NAMALWA (cell line): Measurements from ENCODE around the gene TUBG2.
"Not testable (repeated sequence)": the region's sequence is repeated elsewhere in the genome, so short reads cannot be mapped to it uniquely, and the experiment has no call there.

Experiments
- DNase-seq: peaks from one replicate; pipeline ENCODE4 v3.0.0-alpha.2; 2015; ENCODE audit warnings: low spot score

The TUBG2 gene

GRCh38 chr17:42655528-42655927, 3.6 kb upstream of the TUBG2 start:
- no peak for DNase-seq

GRCh38 chr17:42657824-42658588, 1.1 kb upstream of the TUBG2 start:
- DNase-seq: no peak

- not testable (repeated sequence) for DNase-seq
These were observed 819 bp downstream of the TUBG2 start for GRCh38 chr17:42659932-42660274.

GRCh38 chr17:42660692-42661345, 1.7 kb downstream of the TUBG2 start:
- DNase-seq: no peak

GRCh38 chr17:42665581-42666001, 6.5 kb downstream of the TUBG2 start:
- DNase-seq: no peak

GRCh38 chr17:42666126-42666525, 7.0 kb downstream of the TUBG2 start:
- not testable (repeated sequence) for DNase-seq

- no peak for DNase-seq
These were observed 8.2 kb downstream of the TUBG2 start for GRCh38 chr17:42667088-42667951.

GRCh38 chr17:42669705-42669976, 10.6 kb downstream of the TUBG2 start:
- no peak for DNase-seq

- DNase-seq: no peak
These were observed 11.1 kb downstream of the TUBG2 start for GRCh38 chr17:42669977-42670788.

GRCh38 chr17:42670789-42671657, 11.9 kb downstream of the TUBG2 start:
- no peak for DNase-seq

GRCh38 chr17:42672038-42672437, 13.0 kb downstream of the TUBG2 start:
- DNase-seq: no peak

- DNase-seq: no peak
These were observed 14.3 kb downstream of the TUBG2 start for GRCh38 chr17:42673266-42673884.

- DNase-seq: peak; percentile 67
These were observed 15.0 kb downstream of the TUBG2 start for GRCh38 chr17:42673885-42674754.

- DNase-seq: peak; percentile 45
These were observed 15.8 kb downstream of the TUBG2 start for GRCh38 chr17:42674755-42675347.

- DNase-seq: peak; percentile 40
These were observed 16.4 kb downstream of the TUBG2 start for GRCh38 chr17:42675348-42675964.

GRCh38 chr17:42675965-42676423, 16.9 kb downstream of the TUBG2 start:
- DNase-seq: peak; percentile 21

- DNase-seq: peak; percentile 60
These were observed 17.4 kb downstream of the TUBG2 start, which contains the start of gene PLEKHH3 for GRCh38 chr17:42676424-42677011. PLEKHH3 (minus strand) TSS chr17:42676994; CDS start chr17:42676563, 431 bp downstream.
